Measurements from ENCODE around the gene KIF21B.

The KIF21B gene

DNA sequence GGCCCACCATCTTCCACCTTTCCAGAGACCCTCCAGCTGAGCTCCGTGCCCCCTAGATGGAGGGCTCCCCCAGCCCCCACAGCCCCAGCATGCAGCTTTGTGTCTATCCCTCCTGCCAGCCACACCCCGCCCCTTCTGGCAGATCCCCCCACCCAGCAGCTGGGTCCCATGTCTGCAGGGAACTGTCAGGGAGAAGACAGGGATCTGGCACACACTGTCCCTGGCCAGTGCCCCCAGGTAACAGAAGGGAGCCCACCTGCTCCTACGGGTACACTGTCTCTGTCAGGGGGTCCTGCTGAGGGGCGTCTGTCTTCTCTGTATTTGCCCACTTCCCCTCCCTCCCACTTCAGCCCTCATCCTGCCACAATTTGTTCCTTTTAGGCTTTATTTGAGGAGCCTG is 11.2 kb upstream of the KIF21B start:
- Histone ChIP-seq H2AFZ (ENCODE audit: low read depth, low read length) (no peak overlapping the region), H3K27me3 (ENCODE audit: low read depth, low read length) (peaks cover 17% of the 10 kb centered on the region), H3K36me3 (replicated peaks; ENCODE audit: low read depth, low read length) (no peaks in the 10 kb centered on the region), H3K9me3 (ENCODE audit: insufficient read depth, low read length) (no peaks in the 10 kb centered on the region), H3K4me3 (ENCODE audit: low read length) (no peak overlapping the region), H3K4me1 (ENCODE audit: low read length) (no peaks in the 10 kb centered on the region), H3K9ac (ENCODE audit: low read length) (no peak overlapping the region), H3K4me2 (ENCODE audit: low read length) (no peak overlapping the region), H3K79me2 (ENCODE audit: low read length) (no peaks in the 10 kb centered on the region), H4K20me1 (ENCODE audit: insufficient read depth, low read length) (no peaks in the 10 kb centered on the region), H3K27ac (ENCODE audit: low read length) (no peak overlapping the region)
- no peak for TF ChIP-seq EZH2phosphoT487 (IDR thresholded peaks at IDR 0.05; ENCODE audit: low read depth)
- TF ChIP-seq, protein P1, sequence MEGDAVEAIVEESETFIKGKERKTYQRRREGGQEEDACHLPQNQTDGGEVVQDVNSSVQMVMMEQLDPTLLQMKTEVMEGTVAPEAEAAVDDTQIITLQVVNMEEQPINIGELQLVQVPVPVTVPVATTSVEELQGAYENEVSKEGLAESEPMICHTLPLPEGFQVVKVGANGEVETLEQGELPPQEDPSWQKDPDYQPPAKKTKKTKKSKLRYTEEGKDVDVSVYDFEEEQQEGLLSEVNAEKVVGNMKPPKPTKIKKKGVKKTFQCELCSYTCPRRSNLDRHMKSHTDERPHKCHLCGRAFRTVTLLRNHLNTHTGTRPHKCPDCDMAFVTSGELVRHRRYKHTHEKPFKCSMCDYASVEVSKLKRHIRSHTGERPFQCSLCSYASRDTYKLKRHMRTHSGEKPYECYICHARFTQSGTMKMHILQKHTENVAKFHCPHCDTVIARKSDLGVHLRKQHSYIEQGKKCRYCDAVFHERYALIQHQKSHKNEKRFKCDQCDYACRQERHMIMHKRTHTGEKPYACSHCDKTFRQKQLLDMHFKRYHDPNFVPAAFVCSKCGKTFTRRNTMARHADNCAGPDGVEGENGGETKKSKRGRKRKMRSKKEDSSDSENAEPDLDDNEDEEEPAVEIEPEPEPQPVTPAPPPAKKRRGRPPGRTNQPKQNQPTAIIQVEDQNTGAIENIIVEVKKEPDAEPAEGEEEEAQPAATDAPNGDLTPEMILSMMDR (IDR thresholded peaks at IDR 0.05; ENCODE audit: low read depth, low read length) = no peak

DNA sequence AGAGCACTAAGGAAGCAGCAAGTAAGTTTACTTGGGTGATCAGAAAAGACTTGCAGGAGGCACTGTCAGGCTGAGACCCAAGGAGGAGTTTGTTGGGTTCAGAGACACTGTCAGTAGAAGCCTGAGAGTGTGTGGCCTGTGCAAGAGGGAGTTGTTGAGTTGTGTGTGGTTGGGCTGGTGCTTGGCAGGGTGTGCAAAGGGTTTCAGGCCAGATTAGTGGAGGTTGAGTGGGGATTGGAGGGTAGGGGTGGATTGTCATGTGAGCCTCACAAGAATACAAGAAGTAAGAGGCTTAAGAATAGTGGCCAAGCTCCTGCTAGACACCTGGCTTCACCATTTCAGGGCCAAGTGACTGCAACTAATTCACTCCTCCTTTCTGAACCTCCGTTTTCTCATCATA is 8.9 kb upstream of the KIF21B start:
- H4K20me1 ChIP-seq (ENCODE audit: insufficient read depth, low read length) = no peaks in the 10 kb centered on the region
- H3K79me2 ChIP-seq (ENCODE audit: low read length) = no peaks in the 10 kb centered on the region
- H3K4me2 ChIP-seq (ENCODE audit: low read length) = no peak overlapping the region
- no peak overlapping the region for H2AFZ ChIP-seq (ENCODE audit: low read depth, low read length)
- no peak overlapping the region for H3K27ac ChIP-seq (ENCODE audit: low read length)
- TF ChIP-seq, protein P1 (IDR thresholded peaks at IDR 0.05; ENCODE audit: low read depth, low read length) = no peak
- no peak for TF ChIP-seq EZH2phosphoT487 (IDR thresholded peaks at IDR 0.05; ENCODE audit: low read depth)
- H3K4me3 ChIP-seq (ENCODE audit: low read length) = no peak overlapping the region
- H3K9ac ChIP-seq (ENCODE audit: low read length) = no peak overlapping the region
- no peaks in the 10 kb centered on the region for H3K9me3 ChIP-seq (ENCODE audit: insufficient read depth, low read length)
- peaks cover 14% of the 10 kb centered on the region for H3K27me3 ChIP-seq (ENCODE audit: low read depth, low read length)
- no peaks in the 10 kb centered on the region for H3K36me3 ChIP-seq (replicated peaks; ENCODE audit: low read depth, low read length)
- H3K4me1 ChIP-seq (ENCODE audit: low read length) = no peaks in the 10 kb centered on the region

DNA sequence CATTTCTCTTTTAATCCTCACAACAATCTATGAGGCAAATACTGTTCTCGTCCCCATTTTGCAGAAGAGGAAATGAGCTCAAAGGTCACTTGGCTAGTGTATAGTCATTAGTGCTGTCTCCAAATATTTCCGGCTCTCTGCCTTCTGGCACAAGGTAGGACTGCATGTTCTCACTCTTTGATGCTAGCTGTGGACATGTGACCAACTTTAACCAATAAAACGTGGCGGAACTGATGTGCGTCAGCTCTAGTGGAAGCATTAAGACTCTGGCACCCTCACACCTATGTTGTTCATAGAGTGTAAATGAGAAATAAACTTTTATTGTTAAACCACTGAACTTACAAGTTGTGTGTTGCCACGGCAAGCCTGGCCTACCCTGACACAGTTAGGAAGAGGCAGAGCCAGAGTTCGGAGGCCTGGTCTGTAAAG is 5.0 kb upstream of the KIF21B start:
- Histone ChIP-seq H3K79me2 (ENCODE audit: low read length) (peaks cover 6% of the 10 kb centered on the region; the same call in 1 of the 2 replicates), H3K27ac (ENCODE audit: low read length) (no peak overlapping the region), H3K4me3 (ENCODE audit: low read length) (no peak overlapping the region), H3K4me2 (ENCODE audit: low read length) (no peak overlapping the region), H4K20me1 (ENCODE audit: insufficient read depth, low read length) (no peaks in the 10 kb centered on the region), H3K9me3 (ENCODE audit: insufficient read depth, low read length) (no peaks in the 10 kb centered on the region), H3K36me3 (replicated peaks; ENCODE audit: low read depth, low read length) (no peaks in the 10 kb centered on the region), H3K9ac (ENCODE audit: low read length) (no peak overlapping the region), H3K4me1 (ENCODE audit: low read length) (peaks cover 35% of the 10 kb centered on the region), H2AFZ (ENCODE audit: low read depth, low read length) (no peak overlapping the region), H3K27me3 (ENCODE audit: low read depth, low read length) (no peaks in the 10 kb centered on the region)
- TF ChIP-seq, protein P1 (IDR thresholded peaks at IDR 0.05; ENCODE audit: low read depth, low read length) = no peak
- TF ChIP-seq EZH2phosphoT487 (IDR thresholded peaks at IDR 0.05; ENCODE audit: low read depth) = no peak

DNA sequence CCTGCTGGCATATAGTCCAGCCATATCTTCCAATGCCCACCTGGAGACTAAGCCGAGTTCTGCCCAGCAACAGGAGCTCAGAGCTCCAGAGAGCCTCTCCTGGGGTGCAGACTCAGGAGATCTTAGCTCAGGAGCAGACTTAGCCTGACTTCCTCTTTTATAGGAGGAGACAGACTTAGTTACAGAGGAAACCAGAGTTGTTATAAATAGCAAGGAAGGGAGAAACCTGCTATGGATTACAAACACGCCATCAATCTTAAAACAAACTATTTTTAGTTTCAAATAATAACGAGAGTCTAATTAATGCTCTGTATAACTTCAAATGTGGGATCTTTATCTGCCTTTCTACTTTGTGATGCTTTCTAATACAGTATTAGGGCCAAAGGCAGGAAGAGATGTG is 3.3 kb upstream of the KIF21B start:
- H3K36me3 ChIP-seq (replicated peaks; ENCODE audit: low read depth, low read length) = no peaks in the 10 kb centered on the region
- TF ChIP-seq, protein P1 (IDR thresholded peaks at IDR 0.05; ENCODE audit: low read depth, low read length) = no peak
- TF ChIP-seq EZH2phosphoT487 (IDR thresholded peaks at IDR 0.05; ENCODE audit: low read depth) = no peak
- H3K9ac ChIP-seq (ENCODE audit: low read length) = 0 out of 2 replicates have a peak overlapping the region, but pooled peaks have one; percentile 42

More for the DNA sequence above, 3.3 kb upstream of the KIF21B start:
- Histone ChIP-seq H3K27ac (ENCODE audit: low read length) (no peak overlapping the region), H3K4me3 (ENCODE audit: low read length) (no peak overlapping the region), H3K9me3 (ENCODE audit: insufficient read depth, low read length) (no peaks in the 10 kb centered on the region), H3K27me3 (ENCODE audit: low read depth, low read length) (no peaks in the 10 kb centered on the region), H3K79me2 (ENCODE audit: low read length) (peaks cover 22% of the 10 kb centered on the region), H4K20me1 (ENCODE audit: insufficient read depth, low read length) (no peaks in the 10 kb centered on the region), H3K4me1 (ENCODE audit: low read length) (peaks cover 40% of the 10 kb centered on the region), H2AFZ (ENCODE audit: low read depth, low read length) (no peak overlapping the region), H3K4me2 (ENCODE audit: low read length) (peak overlapping the region; percentile 91)

Measured in OCI-LY3 (cell line).